Measurements from ENCODE around the gene DNAH10.

Gene DNAH10

DNA sequence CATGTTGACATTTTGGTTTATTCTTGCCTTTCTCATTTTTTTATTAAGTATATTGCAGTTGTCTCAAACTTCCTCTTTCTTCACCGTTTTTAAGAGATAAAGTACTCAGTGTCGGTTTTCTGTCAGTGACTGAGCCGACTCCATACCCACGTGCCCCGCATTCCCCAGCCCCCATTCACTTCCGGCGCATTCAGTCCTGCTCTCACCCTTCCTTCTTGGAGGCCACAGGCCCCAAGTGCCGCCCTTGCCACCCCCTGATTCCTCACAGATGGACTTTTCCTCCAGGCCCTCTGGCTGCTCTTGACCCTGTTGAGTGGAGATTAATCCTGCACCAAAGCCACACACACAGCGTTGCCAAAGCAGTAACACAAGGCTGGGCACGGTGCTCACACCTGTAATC, 19.1 kb upstream of the DNAH10 start:
- in situ Hi-C loops (cut with MboI; ENCODE audit: low sequenced_read_pairs, unreplicated experiment): no loop called here
- DNase-seq (ENCODE audit: low spot score): no peak

DNA sequence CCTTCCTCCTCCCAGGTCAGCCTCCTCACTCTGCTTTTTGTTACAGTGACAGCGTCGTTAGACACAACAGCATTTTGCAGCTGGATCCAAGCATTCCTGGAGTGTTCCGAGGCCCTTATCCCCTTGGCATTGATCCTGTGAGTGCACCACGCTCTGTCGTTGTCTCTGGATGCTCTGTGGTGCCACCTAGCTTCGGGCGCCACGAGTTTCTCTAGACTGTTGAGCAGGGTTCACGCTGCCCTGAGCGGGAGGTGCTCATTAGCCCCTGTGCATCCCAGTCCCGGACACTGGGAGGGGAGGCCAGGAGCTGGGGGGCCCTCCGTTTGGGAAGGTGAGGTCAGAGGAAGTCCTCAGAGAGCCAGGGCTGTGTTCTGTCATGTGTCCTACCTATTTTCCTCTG, 17.3 kb upstream of the DNAH10 start:
- no peak for DNase-seq (ENCODE audit: low spot score)
- TF ChIP-seq, protein P1, sequence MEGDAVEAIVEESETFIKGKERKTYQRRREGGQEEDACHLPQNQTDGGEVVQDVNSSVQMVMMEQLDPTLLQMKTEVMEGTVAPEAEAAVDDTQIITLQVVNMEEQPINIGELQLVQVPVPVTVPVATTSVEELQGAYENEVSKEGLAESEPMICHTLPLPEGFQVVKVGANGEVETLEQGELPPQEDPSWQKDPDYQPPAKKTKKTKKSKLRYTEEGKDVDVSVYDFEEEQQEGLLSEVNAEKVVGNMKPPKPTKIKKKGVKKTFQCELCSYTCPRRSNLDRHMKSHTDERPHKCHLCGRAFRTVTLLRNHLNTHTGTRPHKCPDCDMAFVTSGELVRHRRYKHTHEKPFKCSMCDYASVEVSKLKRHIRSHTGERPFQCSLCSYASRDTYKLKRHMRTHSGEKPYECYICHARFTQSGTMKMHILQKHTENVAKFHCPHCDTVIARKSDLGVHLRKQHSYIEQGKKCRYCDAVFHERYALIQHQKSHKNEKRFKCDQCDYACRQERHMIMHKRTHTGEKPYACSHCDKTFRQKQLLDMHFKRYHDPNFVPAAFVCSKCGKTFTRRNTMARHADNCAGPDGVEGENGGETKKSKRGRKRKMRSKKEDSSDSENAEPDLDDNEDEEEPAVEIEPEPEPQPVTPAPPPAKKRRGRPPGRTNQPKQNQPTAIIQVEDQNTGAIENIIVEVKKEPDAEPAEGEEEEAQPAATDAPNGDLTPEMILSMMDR (IDR thresholded peaks at IDR 0.05; ENCODE audit: borderline replicate concordance, control extremely low read depth, extremely low read depth, insufficient read depth, missing control alignments): no peak
- in situ Hi-C loops (cut with MboI; ENCODE audit: low sequenced_read_pairs, unreplicated experiment): no loop called here

More for the DNA sequence above, 19.1 kb upstream of the DNAH10 start:
- TF ChIP-seq, protein P1 (IDR thresholded peaks at IDR 0.05; ENCODE audit: borderline replicate concordance, control extremely low read depth, extremely low read depth, insufficient read depth, missing control alignments): no peak

DNA sequence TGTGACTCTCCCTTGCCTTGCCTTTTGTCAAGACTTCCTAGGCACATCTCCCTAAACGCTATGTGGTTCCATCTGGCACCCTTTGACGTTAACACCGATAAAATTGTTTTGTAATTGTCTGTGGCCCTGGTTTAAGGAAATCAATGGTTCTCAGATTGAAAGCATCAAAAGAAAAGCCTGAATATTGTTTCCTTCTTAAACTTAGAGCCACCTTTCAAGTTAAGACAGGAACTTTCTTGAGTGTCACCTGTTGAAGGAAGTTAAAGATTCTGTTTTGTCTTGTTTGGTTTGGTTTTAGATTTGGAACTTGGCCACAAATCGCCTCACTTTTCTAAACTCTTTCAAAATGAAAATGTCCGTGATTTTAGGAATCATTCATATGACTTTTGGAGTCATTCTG, 14.8 kb upstream of the DNAH10 start:
- in situ Hi-C loops (cut with MboI; ENCODE audit: low sequenced_read_pairs, unreplicated experiment): no loop called here
- TF ChIP-seq, protein P1 (IDR thresholded peaks at IDR 0.05; ENCODE audit: borderline replicate concordance, control extremely low read depth, extremely low read depth, insufficient read depth, missing control alignments): no peak
- no peak for DNase-seq (ENCODE audit: low spot score)

DNA sequence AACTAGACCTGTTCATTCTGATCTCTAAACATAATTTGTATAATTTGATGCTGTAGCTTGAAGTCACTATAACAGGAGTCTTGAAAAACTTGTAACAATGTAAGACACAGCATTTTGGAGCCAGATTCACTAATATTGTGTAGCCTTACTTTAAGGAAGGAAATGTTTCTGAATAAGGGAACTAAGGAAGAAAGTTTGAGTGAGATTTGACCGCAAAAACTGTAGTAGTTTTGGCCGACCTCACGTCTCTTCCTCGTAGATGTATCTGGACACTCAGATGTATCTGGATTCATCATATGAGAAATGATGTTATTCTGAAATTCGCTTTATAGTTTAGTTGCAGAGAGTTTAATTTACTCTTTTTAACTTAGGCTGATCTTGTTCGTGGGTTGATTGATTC, 13.9 kb upstream of the DNAH10 start:
- TF ChIP-seq, protein P1 (IDR thresholded peaks at IDR 0.05; ENCODE audit: borderline replicate concordance, control extremely low read depth, extremely low read depth, insufficient read depth, missing control alignments): no peak
- in situ Hi-C loops (cut with MboI; ENCODE audit: low sequenced_read_pairs, unreplicated experiment): no loop called here
- DNase-seq (ENCODE audit: low spot score): no peak

DNA sequence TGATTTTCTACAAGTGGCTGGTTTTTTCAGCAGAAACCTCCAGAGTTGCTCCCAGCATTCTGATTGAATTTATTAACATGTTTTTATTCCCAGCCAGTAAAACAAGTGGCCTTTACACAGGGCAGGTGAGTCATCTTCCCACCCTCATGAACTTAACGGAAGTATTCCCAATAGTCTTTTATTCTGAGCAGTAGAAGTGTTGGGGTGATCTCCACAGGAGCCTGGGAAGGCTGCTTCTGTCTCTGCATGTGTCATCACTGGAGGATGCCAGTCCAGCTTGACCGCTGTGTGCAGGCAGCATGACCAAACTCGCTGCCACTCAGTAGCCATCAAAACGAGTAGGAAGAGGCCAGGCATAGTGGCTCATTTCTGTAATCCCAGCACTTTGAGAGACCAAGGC, 13.4 kb upstream of the DNAH10 start:
- TF ChIP-seq, protein P1 (IDR thresholded peaks at IDR 0.05; ENCODE audit: borderline replicate concordance, control extremely low read depth, extremely low read depth, insufficient read depth, missing control alignments): no peak
- no peak for DNase-seq (ENCODE audit: low spot score)
- in situ Hi-C loops (cut with MboI; ENCODE audit: low sequenced_read_pairs, unreplicated experiment): no loop called here

DNA sequence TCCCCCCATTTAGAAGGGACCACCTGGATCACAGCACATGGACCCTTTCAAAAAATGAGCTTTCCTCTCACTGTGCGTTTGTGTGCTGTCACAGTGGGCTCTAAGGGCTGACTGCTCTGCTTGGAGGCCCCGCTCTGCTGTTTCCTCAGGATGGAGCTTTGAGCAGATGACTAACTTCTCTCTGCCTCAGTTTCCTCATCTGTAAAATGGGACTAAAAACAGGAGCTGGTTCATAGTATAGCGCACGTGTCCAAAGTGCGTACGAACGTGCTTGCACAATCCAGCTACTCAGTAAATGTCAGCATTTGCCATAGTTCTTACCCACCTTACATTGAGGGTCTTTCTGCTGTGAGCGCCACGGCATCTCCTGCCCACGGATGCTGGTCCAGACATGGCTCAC, 12.7 kb upstream of the DNAH10 start:
- in situ Hi-C loops (cut with MboI; ENCODE audit: low sequenced_read_pairs, unreplicated experiment): no loop called here
- no peak for DNase-seq (ENCODE audit: low spot score)
- TF ChIP-seq, protein P1 (IDR thresholded peaks at IDR 0.05; ENCODE audit: borderline replicate concordance, control extremely low read depth, extremely low read depth, insufficient read depth, missing control alignments): no peak

DNA sequence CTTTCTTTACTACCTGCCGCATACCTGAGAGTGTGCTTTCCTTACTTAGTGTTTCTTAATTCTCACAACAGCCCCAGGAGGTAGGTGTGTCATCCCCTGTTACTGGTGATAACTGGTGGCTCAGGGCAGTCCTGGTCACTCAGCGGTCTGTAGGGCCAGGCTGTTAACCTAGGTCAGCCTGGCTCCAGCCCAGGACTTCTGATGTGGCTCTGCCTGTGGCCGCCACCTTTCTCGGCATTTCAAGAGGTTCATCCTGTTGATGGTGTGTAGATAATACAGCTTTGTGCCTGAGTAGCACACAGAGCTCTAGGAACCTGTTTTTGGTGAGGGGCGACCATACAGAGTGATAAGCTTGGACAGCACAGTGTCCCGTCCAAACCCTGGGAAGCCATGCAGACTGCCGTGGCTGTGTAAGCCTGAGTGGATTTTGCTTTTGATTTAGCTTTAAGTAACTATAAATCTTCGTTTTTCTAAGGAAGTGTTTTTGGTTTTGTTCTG, 11.9 kb upstream of the DNAH10 start:
- TF ChIP-seq, protein P1 (IDR thresholded peaks at IDR 0.05; ENCODE audit: borderline replicate concordance, control extremely low read depth, extremely low read depth, insufficient read depth, missing control alignments): no peak
- no peak for DNase-seq (ENCODE audit: low spot score)
- in situ Hi-C loops (cut with MboI; ENCODE audit: low sequenced_read_pairs, unreplicated experiment): no loop called here

Data from GM13976 (cell line).